Measurements from ENCODE around the gene NUP214. TPM values are rescaled to one million over a fixed set of nuclear protein-coding genes. Genes with fewer than 3 reads are reported as not detected.

The NUP214 gene
- total RNA-seq, 4 donors from 2014 or later: 64.7 to 90.8 (median 74.0) TPM

DNA sequence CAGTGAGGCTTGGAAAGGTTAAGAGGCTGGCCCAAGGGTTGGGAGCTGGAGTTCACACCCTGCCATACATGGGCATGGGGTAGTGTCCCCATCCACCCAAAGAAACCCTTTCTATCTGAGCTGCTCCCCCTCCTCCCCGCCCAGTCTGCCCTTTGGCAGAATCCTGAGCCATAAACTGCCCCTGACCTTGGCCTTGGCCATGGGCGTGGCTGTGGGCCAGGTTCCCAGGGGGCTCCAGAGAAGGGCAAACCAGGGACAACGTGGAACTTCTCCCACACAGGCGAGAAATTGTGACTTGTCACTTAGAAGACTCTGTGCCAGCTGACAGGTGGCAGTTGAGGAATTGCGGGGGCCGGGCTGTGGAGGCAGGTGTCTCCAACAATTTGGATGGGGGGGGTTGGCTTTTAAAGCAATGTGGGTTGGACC lies 146.1 kb downstream of the NUP214 start:
- TF ChIP-seq, protein P1, sequence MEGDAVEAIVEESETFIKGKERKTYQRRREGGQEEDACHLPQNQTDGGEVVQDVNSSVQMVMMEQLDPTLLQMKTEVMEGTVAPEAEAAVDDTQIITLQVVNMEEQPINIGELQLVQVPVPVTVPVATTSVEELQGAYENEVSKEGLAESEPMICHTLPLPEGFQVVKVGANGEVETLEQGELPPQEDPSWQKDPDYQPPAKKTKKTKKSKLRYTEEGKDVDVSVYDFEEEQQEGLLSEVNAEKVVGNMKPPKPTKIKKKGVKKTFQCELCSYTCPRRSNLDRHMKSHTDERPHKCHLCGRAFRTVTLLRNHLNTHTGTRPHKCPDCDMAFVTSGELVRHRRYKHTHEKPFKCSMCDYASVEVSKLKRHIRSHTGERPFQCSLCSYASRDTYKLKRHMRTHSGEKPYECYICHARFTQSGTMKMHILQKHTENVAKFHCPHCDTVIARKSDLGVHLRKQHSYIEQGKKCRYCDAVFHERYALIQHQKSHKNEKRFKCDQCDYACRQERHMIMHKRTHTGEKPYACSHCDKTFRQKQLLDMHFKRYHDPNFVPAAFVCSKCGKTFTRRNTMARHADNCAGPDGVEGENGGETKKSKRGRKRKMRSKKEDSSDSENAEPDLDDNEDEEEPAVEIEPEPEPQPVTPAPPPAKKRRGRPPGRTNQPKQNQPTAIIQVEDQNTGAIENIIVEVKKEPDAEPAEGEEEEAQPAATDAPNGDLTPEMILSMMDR (IDR thresholded peaks at IDR 0.05; ENCODE audit: low read depth): no peak

GRCh38 chr9:131272212-131272611 lies 146.8 kb downstream of the NUP214 start:
- TF ChIP-seq, protein P1 (IDR thresholded peaks at IDR 0.05; ENCODE audit: low read depth): no peak

- TF ChIP-seq, protein P1 (IDR thresholded peaks at IDR 0.05; ENCODE audit: low read depth): no peak
Measured at GRCh38 chr9:131273146-131273855, 147.9 kb downstream of the NUP214 start.

GRCh38 chr9:131273856-131274673 lies 148.7 kb downstream of the NUP214 start:
- TF ChIP-seq, protein P1 (IDR thresholded peaks at IDR 0.05; ENCODE audit: low read depth): no peak

DNA sequence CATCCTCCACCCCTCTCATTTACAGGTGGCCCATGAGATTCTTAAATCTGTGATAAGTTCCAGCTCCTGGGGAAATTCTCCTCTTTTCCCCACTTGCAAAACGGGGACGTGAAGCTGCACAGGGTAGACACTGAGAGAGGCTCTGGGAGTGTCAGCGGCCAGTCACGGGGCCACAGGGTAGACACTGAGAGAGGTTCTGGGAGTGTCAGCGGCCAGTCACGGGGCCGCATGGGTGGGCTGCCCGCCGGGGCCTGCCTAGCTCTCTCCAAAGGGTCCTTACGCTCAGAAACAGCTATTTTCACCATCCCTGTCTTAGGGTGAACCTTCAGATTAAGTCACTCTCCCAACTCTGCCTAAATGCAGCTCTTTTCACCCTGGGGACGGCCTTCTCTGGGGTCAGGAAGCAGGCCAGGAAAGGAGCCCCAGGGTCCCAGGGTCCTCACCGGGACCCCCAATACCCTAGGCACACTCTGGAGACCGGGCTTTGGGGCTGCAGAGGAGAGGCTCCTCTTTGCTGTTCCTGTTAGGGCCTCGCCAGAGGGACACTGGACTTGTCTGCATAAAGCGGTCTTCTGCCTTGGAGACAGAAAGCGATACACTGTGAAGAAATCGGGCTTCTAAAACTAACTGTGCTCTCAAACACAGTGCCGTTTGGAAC lies 149.4 kb downstream of the NUP214 start:
- TF ChIP-seq, protein P1 (IDR thresholded peaks at IDR 0.05; ENCODE audit: low read depth): no peak

GRCh38 chr9:131275332-131276093 lies 150.1 kb downstream of the NUP214 start:
- TF ChIP-seq, protein P1 (IDR thresholded peaks at IDR 0.05; ENCODE audit: low read depth): no peak

Measured in subcutaneous adipose tissue (tissue), 4 donors.